HepG2 (cell line): Measurements from ENCODE around the gene POLR1E. TPM values are rescaled to one million over a fixed set of nuclear protein-coding genes. Genes with fewer than 3 reads are reported as not detected.

ENCODE experiments used
- ATAC-seq: fragments of 200-7000 bp; cut with Tn5 transposase; 3 replicates; pipeline ENCODE4 v1.9.1; 2020; ENCODE audit warnings: mild to moderate bottlenecking, moderate library complexity
- BruUV-seq: library from RNA; stranded (reverse); fragments of 400-500 nt; replicated peaks from 2 replicates; lab custom pipeline; 2021; lab: Mats Ljungman, UMichigan
- CTCF ChIA-PET: fragments of 300-600 bp; formaldehyde crosslinking; extraction: SDS; loops from one replicate; lab custom pipeline; 2021; ENCODE audit warnings: low total read pairs, inconsistent platforms, low intra/inter-chr PET ratio; lab: Yijun Ruan, JAX
- POLR2A ChIA-PET: fragments of 350-600 bp; sonication (Branson Sonifier 250); formaldehyde crosslinking; loops from one replicate; lab custom pipeline; 2020; ENCODE audit warnings: antibody characterized with exemption, inconsistent platforms; lab: Yijun Ruan, JAX
- DNase-seq: peaks from one replicate; pipeline ENCODE4 v3.0.0-alpha.2; 2015; ENCODE audit warnings: low spot score
- FAIRE-seq: peaks from 3 replicates; lab custom pipeline; 2011; peaks lifted over from hg19 to GRCh38; lab: Jason Lieb, UNC
- H2AFZ ChIP-seq: one replicate; pipeline ENCODE4 v1.6.1; 2011; ENCODE audit warnings: low read length, inconsistent platforms
- H3K27ac ChIP-seq: fragments of 300-600 bp; 3 replicates; pipeline ENCODE4 v1.8.0; 2011; ENCODE audit warnings: mixed run types, mild to moderate bottlenecking, mixed read lengths, low read length, inconsistent platforms; ENCODE audit not compliant: insufficient read depth; ENCODE audit errors: extremely low read length
- H3K27me3 ChIP-seq, 2 experiments: fragments of 200-600 bp in 1 of 2; 2 replicates in 1 of 2; 3 replicates in 1 of 2; pipeline versions ENCODE4 v1.6.0 to v1.8.0; 2011; ENCODE audit warnings: low read length in 2 of 2, mild to moderate bottlenecking in 2 of 2, moderate library complexity in 2 of 2, inconsistent platforms in 1 of 2; ENCODE audit not compliant: insufficient read depth in 2 of 2, control insufficient read depth in 1 of 2
- H3K36me3 ChIP-seq, 2 experiments: fragments of 200-600 bp in 1 of 2; replicated peaks in 1 of 2; 2 replicates in 1 of 2; 3 replicates in 1 of 2; pipeline versions ENCODE4 v1.5.1 to v1.8.0; 2011; ENCODE audit warnings: low read length in 2 of 2, inconsistent platforms in 1 of 2; ENCODE audit not compliant: insufficient read depth in 2 of 2, control insufficient read depth in 1 of 2
- H3K4me1 ChIP-seq: 2 replicates; pipeline ENCODE4 v1.5.1; 2012; ENCODE audit warnings: low read length, inconsistent platforms; ENCODE audit not compliant: insufficient read depth
- H3K4me2 ChIP-seq: 2 replicates; pipeline ENCODE4 v1.6.0; 2011; ENCODE audit warnings: low read depth, low read length, inconsistent platforms
- H3K4me3 ChIP-seq, 3 experiments: fragments of 200-600 bp in 1 of 3; sonication (generic), shearing (Covaris generic) in 1 of 3; replicated peaks in 1 of 3; 2 replicates each; pipeline ENCODE4 v1.5.1; 2011 to 2016; ENCODE audit warnings: low read length in 3 of 3, inconsistent platforms in 2 of 3, low read depth in 2 of 3, mild to moderate bottlenecking in 2 of 3, control low read depth in 1 of 3, mixed read lengths in 1 of 3; ENCODE audit not compliant: insufficient read depth in 1 of 3
- H3K79me2 ChIP-seq: one replicate; pipeline ENCODE4 v1.6.1; 2011; ENCODE audit warnings: low read length, inconsistent platforms; ENCODE audit not compliant: insufficient read depth
- H3K9ac ChIP-seq: 2 replicates; pipeline ENCODE4 v1.6.0; 2011; ENCODE audit warnings: mild to moderate bottlenecking, low read depth, low read length, inconsistent platforms; ENCODE audit not compliant: insufficient read depth
- H3K9me3 ChIP-seq: 2 replicates; pipeline ENCODE4 v1.5.1; 2012; ENCODE audit warnings: mild to moderate bottlenecking, low read length
- H4K20me1 ChIP-seq: 2 replicates; pipeline ENCODE4 v1.6.0; 2011; ENCODE audit warnings: inconsistent platforms, mild to moderate bottlenecking, low read length, moderate library complexity; ENCODE audit not compliant: insufficient read depth
- ATF4 ChIP-seq, 2 experiments: fragments of 450-650 bp in 1 of 2; sonication (generic) in 1 of 2; formaldehyde crosslinking; IDR thresholded peaks; 2 replicates each; pipeline versions ENCODE4 v1.5.0 to v1.8.0; 2020 to 2022; ENCODE audit warnings: mild to moderate bottlenecking in 1 of 2, missing genetic modification reagents in 1 of 2
- GLMP ChIP-seq: sonication (generic); formaldehyde crosslinking; IDR thresholded peaks from 2 replicates; pipeline ENCODE4 v1.9.0; 2021; ENCODE audit warnings: missing genetic modification reagents, mild to moderate bottlenecking, borderline replicate concordance
- HINFP ChIP-seq: sonication (generic); formaldehyde crosslinking; IDR thresholded peaks from 2 replicates; pipeline ENCODE4 v1.4.0; 2020; ENCODE audit warnings: low read depth, mild to moderate bottlenecking, missing genetic modification reagents
- ISX ChIP-seq: sonication (generic); formaldehyde crosslinking; conservative IDR thresholded peaks from 2 replicates; pipeline ENCODE4 v1.5.0; 2020; ENCODE audit warnings: missing genetic modification reagents
- JDP2 ChIP-seq: sonication (generic); formaldehyde crosslinking; IDR thresholded peaks from 2 replicates; pipeline ENCODE4 v1.8.1; 2022; ENCODE audit warnings: missing genetic modification reagents, borderline replicate concordance
- MTF1 ChIP-seq: sonication (generic); formaldehyde crosslinking; IDR thresholded peaks from 2 replicates; pipeline ENCODE4 v1.5.0; 2020; ENCODE audit warnings: missing genetic modification reagents
- NR2F2 ChIP-seq: IDR thresholded peaks from 2 replicates; pipeline ENCODE4 v1.6.1; 2012; ENCODE audit warnings: low read depth, inconsistent platforms, borderline replicate concordance
- RERE ChIP-seq: IDR thresholded peaks from 2 replicates; pipeline ENCODE4 v1.6.1; 2016; ENCODE audit warnings: low read depth, missing genetic modification reagents, missing compliant biosample characterization
- TP53 ChIP-seq: sonication (generic); formaldehyde crosslinking; conservative IDR thresholded peaks from 2 replicates; pipeline ENCODE4 v1.4.0; 2020; ENCODE audit warnings: missing genetic modification reagents
- ZFY ChIP-seq: sonication (generic); formaldehyde crosslinking; IDR thresholded peaks from 2 replicates; pipeline ENCODE4 v1.4.0; 2020; ENCODE audit warnings: missing genetic modification reagents
- ZNF3 ChIP-seq: IDR thresholded peaks from 2 replicates; pipeline ENCODE4 v1.7.0; 2017; ENCODE audit warnings: inconsistent platforms
- WGBS: methylation state at CpG from one replicate; pipeline ENCODE4 v1.1.6; 2017; ENCODE audit warnings: low lambda C conversion rate; 5-methylcytosine and 5-hydroxymethylcytosine counted together
- in situ Hi-C: cut with HindIII; loops from 2 replicates; pipeline ENCODE4 v1.10.0; 2017; ENCODE audit warnings: low pct_unique_long_range_greater_than_20kb; ENCODE audit not compliant: extremely low pct_ligation_motif_present
- intact Hi-C: fragments of 100-400 bp; cut with micrococcal nuclease; formaldehyde crosslinking; loops from one replicate; pipeline ENCODE4 v1.10.0; 2022; ENCODE audit not compliant: unreplicated experiment
- polyA plus RNA-seq, 8 experiments: library from polyadenylated mRNA; depleted of rRNA in 3 of 8; stranded (reverse) in 7 of 8; unstranded in 1 of 8; fragments of >200 nt; fragmentation: Illumina TruSeq in 4 of 8; extraction: Trizol in 4 of 8; gene quantifications; 2 replicates each; pipeline versions ENCODE4 v1.2.1 to v1.2.3, GENCODE V29; 2011 to 2016; ENCODE audit warnings: low read depth in 4 of 8, missing spikeins in 1 of 8, mixed read lengths in 1 of 8; ENCODE audit not compliant: insufficient read depth in 1 of 8
- total RNA-seq, 5 experiments: library from RNA; depleted of rRNA; stranded (reverse); fragments of >200 nt; fragmentation: Illumina TruSeq; extraction: Trizol; gene quantifications; 2 replicates each; pipeline ENCODE4 v1.2.3, GENCODE V29; 2016; ENCODE audit warnings: low read depth in 1 of 5
- TF ChIP-seq, protein P1 (sequence below): IDR thresholded peaks from 2 replicates; pipeline ENCODE4 v1.6.1; 2016; ENCODE audit warnings: low read depth

POLR1E gene
- total and polyA plus RNA-seq, 2 of the 13 experiments (the other 11 are each of a cell fraction or from before 2014, with no cell fraction given): 23.0 to 37.8 TPM

GRCh38 chr9:37504605-37505004, 18.9 kb downstream of the POLR1E start:
- POLR2A ChIA-PET: interaction anchor here (1.1 kb wide), 1 partner anchor 87 kb away, joined by 3 read pairs; the partner anchor contains the start of gene TOMM5
- FAIRE-seq: no peak
- H4K20me1 ChIP-seq: no peaks in the 10 kb centered on the region
- no peak overlapping the region for H3K4me2 ChIP-seq
- CTCF ChIA-PET: no interaction called here
- intact Hi-C loops: no loop called here
- in situ Hi-C loops: no loop called here
- no peak for DNase-seq
- no peak overlapping the region for H2AFZ ChIP-seq
- no peak overlapping the region for H3K4me3 ChIP-seq
- H3K36me3 ChIP-seq: peaks cover 13 to 37% of the 10 kb centered on the region in 2 experiments
- H3K79me2 ChIP-seq: no peaks in the 10 kb centered on the region
- ATAC-seq: no peak
- H3K27ac ChIP-seq: no peak overlapping the region
- peaks cover 56% of the 10 kb centered on the region for H3K4me1 ChIP-seq
- no peaks in the 10 kb centered on the region for H3K27me3 ChIP-seq
- no peak overlapping the region for H3K9ac ChIP-seq
- 95% methylated on average over 4 of the region's 5 CpGs for WGBS
- no peaks in the 10 kb centered on the region for H3K9me3 ChIP-seq
- TF ChIP-seq ZNF3 (CRISPR knock-in tag) (no peak), ATF4 (CRISPR knock-in tag; IDR thresholded peaks at IDR 0.05) (no peak), RERE (no peak), TP53 (CRISPR knock-in tag) (no peak), JDP2 (CRISPR knock-in tag) (no peak), ZFY (CRISPR knock-in tag) (no peak), ISX (CRISPR knock-in tag) (no peak), NR2F2 (no peak), GLMP (CRISPR knock-in tag) (no peak), MTF1 (no peak), HINFP (no peak)
- TF ChIP-seq, protein P1, sequence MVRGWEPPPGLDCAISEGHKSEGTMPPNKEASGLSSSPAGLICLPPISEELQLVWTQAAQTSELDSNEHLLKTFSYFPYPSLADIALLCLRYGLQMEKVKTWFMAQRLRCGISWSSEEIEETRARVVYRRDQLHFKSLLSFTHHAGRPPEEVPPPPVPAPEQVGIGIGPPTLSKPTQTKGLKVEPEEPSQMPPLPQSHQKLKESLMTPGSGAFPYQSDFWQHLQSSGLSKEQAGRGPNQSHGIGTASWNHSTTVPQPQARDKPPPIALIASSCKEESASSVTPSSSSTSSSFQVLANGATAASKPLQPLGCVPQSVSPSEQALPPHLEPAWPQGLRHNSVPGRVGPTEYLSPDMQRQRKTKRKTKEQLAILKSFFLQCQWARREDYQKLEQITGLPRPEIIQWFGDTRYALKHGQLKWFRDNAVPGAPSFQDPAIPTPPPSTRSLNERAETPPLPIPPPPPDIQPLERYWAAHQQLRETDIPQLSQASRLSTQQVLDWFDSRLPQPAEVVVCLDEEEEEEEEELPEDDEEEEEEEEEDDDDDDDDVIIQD (CRISPR knock-in tag): no peak
- BruUV-seq: no TSS peak
